Fibroblast of villous mesenchyme (primary cell): ENCODE measurements around the gene PATJ. TPM values are rescaled to one million over a fixed set of nuclear protein-coding genes. Genes with fewer than 3 reads are reported as not detected.

ENCODE experiments used
- DNase-seq: peaks from one replicate; pipeline ENCODE4 v3.0.0-alpha.2; 2010; ENCODE audit warnings: low read depth
- H3K4me3 ChIP-seq: 2 replicates; pipeline ENCODE4 v1.5.1; 2011; ENCODE audit warnings: low read depth, mild to moderate bottlenecking, low read length
- total RNA-seq: library from RNA; depleted of rRNA; stranded (reverse); fragments of >200 nt; gene quantifications from 2 replicates; pipeline ENCODE4 v1.2.3, GENCODE V29; 2012
- TF ChIP-seq, protein P1 (sequence below): IDR thresholded peaks from 2 replicates; pipeline ENCODE4 v1.5.1; 2012; ENCODE audit warnings: low read depth, mild to moderate bottlenecking, low read length; ENCODE audit not compliant: insufficient read depth

Gene PATJ
- total RNA-seq, 1 donor = 9.5 TPM

DNA sequence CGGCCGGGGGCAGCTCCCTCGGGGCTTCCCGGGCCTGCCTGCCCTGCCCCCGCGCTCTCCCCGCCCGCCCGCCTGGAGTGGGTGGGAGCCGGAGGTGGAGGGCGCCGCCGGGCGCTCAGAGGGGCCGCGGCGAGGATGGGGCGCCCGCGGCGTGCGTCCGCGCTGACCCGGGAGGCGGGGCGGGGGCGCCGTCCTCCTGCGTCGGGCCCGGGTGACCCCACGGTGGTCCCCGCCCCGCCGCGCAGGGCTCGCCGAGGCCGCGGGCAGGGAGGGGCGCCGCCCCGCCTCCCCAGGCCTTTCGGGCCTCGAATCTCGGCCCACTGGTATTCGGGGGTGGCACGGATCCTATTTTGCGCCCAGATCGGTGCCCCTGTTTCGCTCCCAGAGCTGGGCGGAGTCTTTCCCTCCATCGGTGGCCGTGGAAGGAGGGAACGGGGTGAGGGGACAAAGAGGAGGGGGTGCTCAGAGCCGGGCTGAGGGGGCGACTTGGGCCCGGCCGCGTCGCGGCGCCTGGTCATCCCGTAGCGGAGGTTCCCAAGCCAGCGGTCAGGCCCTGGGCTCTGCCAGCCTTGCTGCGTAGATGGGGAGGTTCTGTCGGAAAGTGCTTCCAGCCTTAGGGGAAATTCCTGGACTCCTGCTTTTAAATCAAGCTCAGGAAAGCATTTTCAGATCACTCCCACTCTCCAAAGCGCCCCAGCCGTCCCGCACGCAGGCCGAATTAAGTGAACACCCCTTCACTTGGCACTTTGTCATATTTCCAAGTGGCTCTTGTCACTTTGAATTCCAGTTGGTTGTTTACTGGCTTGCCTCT is 545 bp downstream of the PATJ start:
- peak overlapping the region; percentile 64 for H3K4me3 ChIP-seq
- DNase-seq = peak; percentile 28
- TF ChIP-seq, protein P1, sequence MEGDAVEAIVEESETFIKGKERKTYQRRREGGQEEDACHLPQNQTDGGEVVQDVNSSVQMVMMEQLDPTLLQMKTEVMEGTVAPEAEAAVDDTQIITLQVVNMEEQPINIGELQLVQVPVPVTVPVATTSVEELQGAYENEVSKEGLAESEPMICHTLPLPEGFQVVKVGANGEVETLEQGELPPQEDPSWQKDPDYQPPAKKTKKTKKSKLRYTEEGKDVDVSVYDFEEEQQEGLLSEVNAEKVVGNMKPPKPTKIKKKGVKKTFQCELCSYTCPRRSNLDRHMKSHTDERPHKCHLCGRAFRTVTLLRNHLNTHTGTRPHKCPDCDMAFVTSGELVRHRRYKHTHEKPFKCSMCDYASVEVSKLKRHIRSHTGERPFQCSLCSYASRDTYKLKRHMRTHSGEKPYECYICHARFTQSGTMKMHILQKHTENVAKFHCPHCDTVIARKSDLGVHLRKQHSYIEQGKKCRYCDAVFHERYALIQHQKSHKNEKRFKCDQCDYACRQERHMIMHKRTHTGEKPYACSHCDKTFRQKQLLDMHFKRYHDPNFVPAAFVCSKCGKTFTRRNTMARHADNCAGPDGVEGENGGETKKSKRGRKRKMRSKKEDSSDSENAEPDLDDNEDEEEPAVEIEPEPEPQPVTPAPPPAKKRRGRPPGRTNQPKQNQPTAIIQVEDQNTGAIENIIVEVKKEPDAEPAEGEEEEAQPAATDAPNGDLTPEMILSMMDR = no peak

GRCh38 chr1:61743431-61743705 is 1.1 kb downstream of the PATJ start:
- DNase-seq = no peak
- peak overlapping the region; percentile 64 for H3K4me3 ChIP-seq
- TF ChIP-seq, protein P1 = no peak

DNA sequence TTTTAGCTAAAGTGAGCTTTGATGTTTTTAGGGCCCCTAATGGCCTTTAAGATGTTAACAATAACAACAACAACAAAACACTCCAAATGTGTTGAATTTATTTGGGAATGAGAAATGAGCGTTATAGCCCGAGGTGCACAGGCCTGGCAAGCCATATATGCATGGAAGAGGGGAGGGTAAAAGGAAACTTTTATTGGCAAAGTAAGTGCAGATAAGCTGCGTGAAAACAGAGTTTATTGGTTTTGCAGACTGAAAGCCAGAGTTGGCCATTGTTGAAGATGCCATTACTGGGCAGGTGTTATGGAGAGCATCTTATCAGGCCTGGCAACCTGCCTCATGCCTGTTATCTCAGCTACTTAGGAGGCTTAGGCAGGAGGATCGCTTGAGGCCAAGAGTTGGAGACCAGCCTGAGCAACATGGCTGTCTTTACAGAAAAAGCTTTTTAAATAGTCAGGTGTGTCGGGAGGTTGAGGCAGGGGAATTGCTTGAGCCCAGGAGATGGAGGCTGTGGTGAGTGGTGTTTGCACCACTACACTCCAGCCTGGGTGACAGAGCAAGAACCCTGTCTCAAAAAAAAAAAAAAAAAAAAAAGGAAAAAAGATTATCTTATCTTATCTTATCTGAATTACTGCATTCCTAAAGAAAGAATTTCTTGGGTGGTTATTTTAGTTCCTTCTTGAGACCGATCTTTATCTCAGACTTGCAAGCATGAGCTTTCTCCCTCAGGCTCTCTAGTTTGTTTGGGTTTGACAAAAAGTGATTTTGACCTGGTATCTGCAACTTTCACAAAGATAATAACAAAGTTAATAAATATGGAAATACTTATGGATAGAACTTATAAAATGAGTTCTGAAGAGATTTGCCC is 1.7 kb downstream of the PATJ start:
- no peak for DNase-seq

GRCh38 chr1:61746813-61747212 is 4.5 kb downstream of the PATJ start:
- DNase-seq = peak; percentile 25
- TF ChIP-seq, protein P1 = no peak
- H3K4me3 ChIP-seq = no peak overlapping the region

More for the DNA sequence above, 1.7 kb downstream of the PATJ start:
- H3K4me3 ChIP-seq = no peak overlapping the region
- TF ChIP-seq, protein P1 = no peak

GRCh38 chr1:61748566-61748965 is 6.3 kb downstream of the PATJ start:
- DNase-seq = no peak
- TF ChIP-seq, protein P1 = no peak
- H3K4me3 ChIP-seq = no peak overlapping the region

DNA sequence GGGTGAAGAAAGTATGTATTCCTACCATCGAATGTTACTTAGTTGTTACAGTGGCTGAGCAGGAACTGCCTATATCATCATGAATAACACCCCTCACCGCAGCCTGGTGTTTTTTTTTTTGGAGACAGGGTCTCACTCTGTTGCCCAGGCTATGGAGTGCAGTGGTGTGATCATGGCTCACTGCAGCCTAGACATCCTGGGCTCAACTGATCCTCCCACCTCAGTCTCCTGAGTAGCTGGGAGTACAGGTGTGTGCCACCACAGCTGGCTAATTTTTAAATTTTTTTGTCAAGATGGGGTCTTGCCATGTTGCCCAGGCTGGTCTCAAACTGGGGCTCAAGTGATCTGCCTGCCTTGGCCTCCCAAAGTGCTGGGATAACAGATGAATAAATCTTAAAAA is 7.3 kb downstream of the PATJ start:
- DNase-seq = no peak
- TF ChIP-seq, protein P1 = no peak
- no peak overlapping the region for H3K4me3 ChIP-seq
